Gastroesophageal sphincter (tissue), 4 donors: ENCODE measurements around the gene SHPK. TPM values are rescaled to one million over a fixed set of nuclear protein-coding genes. Genes with fewer than 3 reads are reported as not detected.

Experiments
- ATAC-seq: fragments of 150-250 bp; one replicate; pipeline ENCODE4 v1.9.1; 2016; ENCODE audit warnings: mild to moderate bottlenecking, moderate library complexity
- H3K27ac ChIP-seq, 4 donors: fragments of 200-600 bp; sonication (generic) in 3 of 4; 1 replicate in 3 of 4; 2 replicates in 1 of 4; pipeline ENCODE4 v1.5.1; 2016 to 2019
- H3K27me3 ChIP-seq: fragments of 200-600 bp; sonication (generic); one replicate; pipeline ENCODE4 v1.5.1; 2019
- H3K36me3 ChIP-seq, 2 donors: fragments of 200-600 bp; sonication (generic); one replicate each; pipeline ENCODE4 v1.5.1; 2019; ENCODE audit warnings: control low read depth in 1 of 2
- H3K4me1 ChIP-seq, 3 donors: fragments of 200-600 bp; sonication (generic); 1 replicate in 2 of 3; 2 replicates in 1 of 3; pipeline ENCODE4 v1.5.1; 2016 to 2019; ENCODE audit warnings: control low read depth in 2 of 3
- H3K4me3 ChIP-seq, 2 donors: fragments of 200-600 bp; sonication (generic); one replicate each; pipeline ENCODE4 v1.5.1; 2019; ENCODE audit warnings: mild to moderate bottlenecking in 1 of 2, moderate library complexity in 1 of 2
- H3K9me3 ChIP-seq, 3 donors: fragments of 200-600 bp; sonication (generic); one replicate each; pipeline ENCODE4 v1.5.1; 2017 to 2019; ENCODE audit warnings: control low read depth in 2 of 3
- EP300 ChIP-seq: sonication (generic); formaldehyde crosslinking; IDR thresholded peaks from one replicate; pipeline ENCODE4 v1.6.1; 2017; ENCODE audit warnings: antibody characterized with exemption, mild to moderate bottlenecking
- POLR2A ChIP-seq, 2 donors: fragments of 450-650 bp; IDR thresholded peaks; one replicate each; pipeline ENCODE4 v1.6.1; 2017; ENCODE audit warnings: antibody characterized with exemption in 2 of 2, mild to moderate bottlenecking in 2 of 2, moderate library complexity in 1 of 2
- POLR2AphosphoS5 ChIP-seq: sonication (generic); formaldehyde crosslinking; IDR thresholded peaks from one replicate; pipeline ENCODE4 v1.6.1; 2017; ENCODE audit warnings: antibody characterized with exemption
- WGBS, 2 donors: methylation state at CpG; one replicate each; pipeline ENCODE4 v1.1.5; 2018; ENCODE audit warnings: low coverage in 1 of 2; 5-methylcytosine and 5-hydroxymethylcytosine counted together
- total RNA-seq, 4 donors: library from RNA; depleted of rRNA; stranded (reverse); fragments of >200 nt; gene quantifications; one replicate each; pipeline ENCODE4 v1.1.0, GENCODE V29; 2016
- TF ChIP-seq, protein P1 (sequence below), 4 experiments: fragments of 200-600 bp in 2 of 4; fragments of 450-650 bp in 2 of 4; sonication (generic) in 1 of 4; IDR thresholded peaks; one replicate each; pipeline ENCODE4 v1.5.1; 2017 to 2019; ENCODE audit warnings: antibody characterized with exemption in 4 of 4, mild to moderate bottlenecking in 2 of 4, moderate library complexity in 2 of 4

Gene SHPK
- total RNA-seq, 4 donors from 2014 or later: 5.9 to 11.1 (median 9.8) TPM

DNA sequence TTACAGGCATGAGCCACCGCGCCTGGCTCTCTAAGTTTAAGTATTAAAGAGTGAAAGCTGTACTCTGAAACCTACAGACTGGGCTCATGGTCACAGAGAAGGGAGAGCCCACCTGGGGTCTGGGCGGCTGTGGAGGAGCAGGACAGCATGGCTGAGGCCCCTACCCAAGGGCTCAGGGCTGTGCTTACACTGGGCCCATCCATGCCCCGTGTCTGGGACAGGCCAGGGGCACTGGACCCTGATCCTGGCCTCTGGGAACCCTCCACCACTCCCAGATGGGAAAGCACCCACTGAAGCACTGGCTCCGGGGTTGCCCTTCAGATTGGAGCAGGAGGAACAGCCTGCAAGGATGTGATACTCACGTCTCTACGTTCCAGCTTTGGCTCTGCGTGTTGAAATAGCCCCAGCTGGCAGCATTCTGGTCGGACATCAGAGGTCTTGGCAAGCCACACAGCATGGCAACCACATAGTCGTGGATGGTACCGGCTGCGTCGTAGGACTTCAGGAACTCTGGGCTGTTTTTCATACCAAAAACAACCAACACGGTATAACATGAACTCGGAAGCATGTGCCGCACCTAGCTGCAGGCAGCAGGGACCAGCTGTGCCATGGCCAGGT lies 13.0 kb downstream of the SHPK start:
- Histone ChIP-seq H3K4me3 (no peak overlapping the region), H3K27ac (no peak overlapping the region), H3K27me3 (no peaks in the 10 kb centered on the region), H3K9me3 (no peaks in the 10 kb centered on the region), H3K4me1 (no peaks in the 10 kb centered on the region), H3K36me3 (peaks cover 0 to 100% of the 10 kb centered on the region in 2 donors)
- TF ChIP-seq POLR2AphosphoS5: no peak
- TF ChIP-seq POLR2A (IDR thresholded peaks at IDR 0.05): no peak
- TF ChIP-seq EP300: no peak
- TF ChIP-seq, protein P1, sequence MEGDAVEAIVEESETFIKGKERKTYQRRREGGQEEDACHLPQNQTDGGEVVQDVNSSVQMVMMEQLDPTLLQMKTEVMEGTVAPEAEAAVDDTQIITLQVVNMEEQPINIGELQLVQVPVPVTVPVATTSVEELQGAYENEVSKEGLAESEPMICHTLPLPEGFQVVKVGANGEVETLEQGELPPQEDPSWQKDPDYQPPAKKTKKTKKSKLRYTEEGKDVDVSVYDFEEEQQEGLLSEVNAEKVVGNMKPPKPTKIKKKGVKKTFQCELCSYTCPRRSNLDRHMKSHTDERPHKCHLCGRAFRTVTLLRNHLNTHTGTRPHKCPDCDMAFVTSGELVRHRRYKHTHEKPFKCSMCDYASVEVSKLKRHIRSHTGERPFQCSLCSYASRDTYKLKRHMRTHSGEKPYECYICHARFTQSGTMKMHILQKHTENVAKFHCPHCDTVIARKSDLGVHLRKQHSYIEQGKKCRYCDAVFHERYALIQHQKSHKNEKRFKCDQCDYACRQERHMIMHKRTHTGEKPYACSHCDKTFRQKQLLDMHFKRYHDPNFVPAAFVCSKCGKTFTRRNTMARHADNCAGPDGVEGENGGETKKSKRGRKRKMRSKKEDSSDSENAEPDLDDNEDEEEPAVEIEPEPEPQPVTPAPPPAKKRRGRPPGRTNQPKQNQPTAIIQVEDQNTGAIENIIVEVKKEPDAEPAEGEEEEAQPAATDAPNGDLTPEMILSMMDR (IDR thresholded peaks at IDR 0.05): no peak
- no peak for ATAC-seq
- WGBS, 2 donors: 93 to 100% methylated on average over 2 to 3 of the region's 16 CpGs

DNA sequence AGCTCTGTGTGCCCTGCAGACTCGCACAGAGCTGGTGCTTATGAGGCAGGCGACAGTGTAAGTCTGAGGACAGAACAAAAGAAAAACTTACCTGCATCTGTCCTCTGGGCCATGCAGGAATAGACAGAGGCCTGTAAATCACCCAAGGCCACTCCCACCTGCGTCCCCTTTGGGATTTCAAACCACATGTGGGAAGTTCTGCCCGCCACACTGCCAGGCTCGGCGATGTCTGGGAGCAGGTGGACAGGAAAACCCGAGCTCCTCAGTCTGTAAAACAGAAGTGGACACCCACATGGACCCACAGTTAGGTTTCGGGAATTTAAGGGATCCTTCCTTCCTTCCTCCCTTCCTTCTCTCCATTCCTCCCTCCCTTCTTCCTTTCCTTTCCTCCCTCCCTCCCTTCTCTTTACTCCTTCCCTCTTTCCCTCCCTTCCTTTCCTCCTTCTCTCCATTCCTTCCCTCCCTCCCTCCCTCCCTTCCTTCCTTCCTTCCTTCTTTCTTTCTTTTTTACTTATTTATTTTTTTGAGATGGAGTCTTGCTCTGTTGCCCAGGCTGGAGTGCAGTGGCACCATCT lies 14.8 kb downstream of the SHPK start:
- WGBS, 2 donors: 90 to 95% methylated on average over 4 to 6 of the region's 8 CpGs
- Histone ChIP-seq H3K36me3 (peaks cover 0 to 100% of the 10 kb centered on the region in 2 donors), H3K27ac (no peak overlapping the region), H3K27me3 (no peaks in the 10 kb centered on the region), H3K9me3 (no peaks in the 10 kb centered on the region), H3K4me3 (no peak overlapping the region), H3K4me1 (no peaks in the 10 kb centered on the region)
- TF ChIP-seq POLR2A (IDR thresholded peaks at IDR 0.05) (no peak), EP300 (no peak), POLR2AphosphoS5 (no peak)
- TF ChIP-seq, protein P1 (IDR thresholded peaks at IDR 0.05): no peak
- no peak for ATAC-seq

DNA sequence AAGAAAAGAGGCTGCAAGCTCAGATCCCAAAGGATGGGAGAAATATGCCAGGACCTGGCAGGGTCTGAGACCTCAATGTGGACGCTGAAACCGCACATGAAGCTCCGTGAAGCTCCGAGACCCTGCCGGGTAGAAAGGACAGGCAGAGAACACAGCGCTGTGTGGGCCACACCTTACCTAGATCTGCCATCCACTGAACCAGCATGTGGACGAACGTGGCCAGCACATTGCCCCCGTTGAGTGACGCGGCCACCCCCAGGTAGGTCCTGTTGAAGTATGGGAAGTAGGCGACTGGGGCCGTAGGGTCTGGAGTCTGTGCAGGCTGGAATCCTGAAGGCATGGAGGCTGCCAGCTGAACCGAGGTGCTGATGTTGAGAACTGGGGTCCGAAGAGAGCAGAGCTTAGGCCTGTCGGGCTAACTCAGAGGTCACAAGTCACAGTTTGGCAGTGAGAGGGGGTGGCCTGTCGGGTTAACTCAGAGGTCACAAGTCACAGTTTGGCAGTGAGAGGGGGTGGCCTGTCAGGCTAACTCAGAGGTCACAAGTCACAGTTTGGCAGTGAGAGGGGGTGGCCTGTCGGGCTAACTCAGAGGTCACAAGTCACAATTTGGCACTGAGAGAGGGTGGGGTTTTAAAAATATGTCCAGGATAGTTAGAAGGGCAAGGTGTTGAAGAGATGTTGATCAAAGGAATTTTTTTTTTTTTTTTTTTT lies 20.7 kb downstream of the SHPK start:
- Histone ChIP-seq H3K36me3 (peaks cover 0 to 99% of the 10 kb centered on the region in 2 donors), H3K4me3 (no peak overlapping the region), H3K9me3 (no peaks in the 10 kb centered on the region), H3K27me3 (no peaks in the 10 kb centered on the region), H3K27ac (no peak overlapping the region), H3K4me1 (no peaks in the 10 kb centered on the region)
- no peak for ATAC-seq
- WGBS, 2 donors: 83 to 93% methylated on average over 2 to 8 of the region's 18 CpGs
- TF ChIP-seq, protein P1 (IDR thresholded peaks at IDR 0.05): no peak
- TF ChIP-seq POLR2A (IDR thresholded peaks at IDR 0.05) (no peak), POLR2AphosphoS5 (no peak), EP300 (no peak)

DNA sequence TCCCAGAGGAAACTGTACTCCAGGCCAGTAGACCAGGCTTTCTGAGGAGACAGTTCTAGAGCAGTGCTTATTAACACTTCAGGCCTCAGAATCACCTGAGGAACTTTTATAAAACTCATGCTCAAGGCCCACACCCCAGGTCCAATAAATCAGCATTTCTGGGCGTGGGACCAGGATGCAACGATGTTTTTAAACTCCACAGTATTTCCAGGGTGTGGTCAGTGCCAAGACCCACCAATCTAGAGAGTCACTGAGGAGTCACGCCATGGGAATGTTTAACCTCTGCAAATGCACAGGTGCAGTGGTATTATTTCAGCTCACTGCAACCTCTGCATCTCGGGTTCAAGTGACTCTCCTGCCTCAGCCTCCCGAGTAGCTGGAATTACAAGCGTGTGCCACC lies 22.9 kb downstream of the SHPK start:
- TF ChIP-seq, protein P1 (IDR thresholded peaks at IDR 0.05): no peak
- no peak overlapping the region for H3K27ac ChIP-seq
- no peak overlapping the region for H3K4me3 ChIP-seq
- peaks cover 0 to 99% of the 10 kb centered on the region in 2 donors for H3K36me3 ChIP-seq
- H3K9me3 ChIP-seq: no peaks in the 10 kb centered on the region
- H3K27me3 ChIP-seq: no peaks in the 10 kb centered on the region
- no peak for ATAC-seq
- no CpG with 5 or more reads among the region's 6 CpGs for WGBS, 2 donors
- no peaks in the 10 kb centered on the region for H3K4me1 ChIP-seq

DNA sequence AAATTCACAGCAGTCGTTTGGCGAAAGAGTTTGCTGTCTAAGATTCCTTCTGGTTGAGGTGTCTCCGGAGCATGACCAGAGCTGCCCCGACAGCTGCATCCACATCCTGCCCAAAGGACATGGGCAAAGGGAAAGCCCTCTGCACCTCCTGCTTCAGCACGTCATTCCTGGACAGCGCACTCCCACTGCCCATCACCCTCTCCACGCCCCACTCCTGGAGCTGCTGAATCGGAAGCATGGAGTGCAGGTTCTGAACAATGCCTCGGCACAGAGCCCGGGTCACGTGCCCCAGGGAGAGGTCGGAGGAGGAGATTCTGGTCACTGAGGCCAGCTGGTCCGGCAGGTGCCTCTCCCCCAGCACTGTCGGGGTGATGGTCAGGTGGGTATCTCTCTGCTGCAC lies 25.5 kb downstream of the SHPK start:
- Histone ChIP-seq H3K9me3 (no peaks in the 10 kb centered on the region), H3K36me3 (peaks cover 0 to 100% of the 10 kb centered on the region in 2 donors), H3K4me1 (no peaks in the 10 kb centered on the region), H3K27ac (no peak overlapping the region), H3K4me3 (no peak overlapping the region), H3K27me3 (no peaks in the 10 kb centered on the region)
- 88 to 92% methylated on average over 2 to 9 of the region's 14 CpGs for WGBS, 2 donors
- no peak for TF ChIP-seq EP300
- no peak for TF ChIP-seq POLR2A (IDR thresholded peaks at IDR 0.05)
- TF ChIP-seq, protein P1 (IDR thresholded peaks at IDR 0.05): no peak
- no peak for TF ChIP-seq POLR2AphosphoS5
- ATAC-seq: no peak
